NT2/D1 (cell line): ENCODE data around the gene KLHL40.

Experiments used
- DNase-seq: peaks from one replicate; pipeline ENCODE4 v3.0.0-alpha.2; 2011; ENCODE audit warnings: low read depth, low spot score
- H3K27me3 ChIP-seq: 2 replicates; pipeline ENCODE4 v1.6.0; 2011; ENCODE audit warnings: mild to moderate bottlenecking; ENCODE audit not compliant: insufficient read length, insufficient read depth
- H3K36me3 ChIP-seq: 2 replicates; pipeline ENCODE4 v1.6.1; 2011; ENCODE audit warnings: mild to moderate bottlenecking, low read length, mixed read lengths; ENCODE audit not compliant: insufficient read depth, insufficient read length
- H3K4me1 ChIP-seq: 2 replicates; pipeline ENCODE4 v1.5.1; 2011; ENCODE audit not compliant: insufficient read depth, insufficient read length
- H3K4me3 ChIP-seq: 2 replicates; pipeline ENCODE4 v1.5.1; 2011; ENCODE audit warnings: low read depth; ENCODE audit not compliant: insufficient read length
- H3K9ac ChIP-seq: 2 replicates; pipeline ENCODE4 v1.6.0; 2011; ENCODE audit warnings: low read depth; ENCODE audit not compliant: insufficient read length
- H3K9me3 ChIP-seq: 2 replicates; pipeline ENCODE4 v1.5.1; 2011; ENCODE audit warnings: mild to moderate bottlenecking, low read length; ENCODE audit not compliant: insufficient read depth
- SUZ12 ChIP-seq: IDR thresholded peaks from 2 replicates; pipeline ENCODE4 v1.6.1; 2011; ENCODE audit not compliant: insufficient read length, insufficient read depth; ENCODE audit errors: extremely low read depth
- YY1 ChIP-seq: IDR thresholded peaks from 2 replicates; pipeline ENCODE4 v1.6.1; 2011; ENCODE audit not compliant: insufficient read length, insufficient read depth
- ZNF274 ChIP-seq: IDR thresholded peaks from 2 replicates; pipeline ENCODE4 v1.6.1; 2011; ENCODE audit warnings: mild to moderate bottlenecking, low read depth, low read length

The KLHL40 gene

GRCh38 chr3:42728668-42729364 lies 43.5 kb downstream of the KLHL40 start:
- H3K9ac ChIP-seq, result no peak overlapping the region
- no peaks in the 10 kb centered on the region for H3K36me3 ChIP-seq
- H3K27me3 ChIP-seq, result no peaks in the 10 kb centered on the region
- H3K4me1 ChIP-seq, result peaks cover 18% of the 10 kb centered on the region
- H3K9me3 ChIP-seq, result peaks cover 5% of the 10 kb centered on the region; the same call in 1 of the 2 replicates
- DNase-seq, result no peak
- H3K4me3 ChIP-seq, result no peak overlapping the region
- TF ChIP-seq SUZ12 (no peak), ZNF274 (no peak), YY1 (no peak)

DNA sequence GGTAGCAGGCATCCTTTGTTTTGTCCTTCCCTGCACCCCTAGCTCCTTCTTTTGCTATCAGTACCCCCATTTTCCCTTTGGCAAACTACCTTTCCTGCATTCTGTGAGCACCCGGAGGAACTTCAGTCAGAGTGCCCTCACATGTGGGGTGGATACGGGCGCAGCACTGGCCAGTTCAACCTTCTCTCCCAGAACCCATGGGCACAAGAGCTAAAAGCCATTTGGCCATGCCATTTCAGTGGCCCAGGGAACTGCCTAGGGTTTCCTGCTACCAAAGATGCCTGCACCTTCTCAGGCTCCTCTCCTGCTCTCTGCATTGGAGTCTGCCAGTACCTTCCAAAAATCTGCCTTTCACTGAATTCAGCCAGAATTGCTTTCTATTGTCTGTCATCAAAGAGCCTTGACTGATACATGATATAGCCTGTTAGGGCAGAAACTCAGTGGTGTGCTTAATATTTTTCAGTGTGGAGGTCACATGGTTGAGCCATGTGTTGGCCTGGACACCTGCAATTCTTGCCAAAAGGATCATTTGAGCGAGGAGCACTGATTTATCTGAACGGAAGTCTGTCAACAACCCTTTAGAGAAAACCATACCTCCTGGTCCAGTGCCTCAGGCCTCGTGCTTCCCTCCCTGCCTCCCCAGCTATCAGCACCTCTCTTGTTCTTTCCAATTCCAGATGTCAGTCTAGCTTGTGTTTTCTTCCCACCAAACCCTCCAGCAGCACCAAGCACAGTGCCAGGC lies 44.2 kb downstream of the KLHL40 start:
- peaks cover 25% of the 10 kb centered on the region for H3K4me1 ChIP-seq
- H3K4me3 ChIP-seq, result no peak overlapping the region
- no peak overlapping the region for H3K9ac ChIP-seq
- TF ChIP-seq SUZ12, result no peak
- no peak for TF ChIP-seq ZNF274
- TF ChIP-seq YY1, result no peak
- no peak for DNase-seq
- no peaks in the 10 kb centered on the region for H3K36me3 ChIP-seq
- H3K27me3 ChIP-seq, result no peaks in the 10 kb centered on the region
- peaks cover 5% of the 10 kb centered on the region; the same call in 1 of the 2 replicates for H3K9me3 ChIP-seq

DNA sequence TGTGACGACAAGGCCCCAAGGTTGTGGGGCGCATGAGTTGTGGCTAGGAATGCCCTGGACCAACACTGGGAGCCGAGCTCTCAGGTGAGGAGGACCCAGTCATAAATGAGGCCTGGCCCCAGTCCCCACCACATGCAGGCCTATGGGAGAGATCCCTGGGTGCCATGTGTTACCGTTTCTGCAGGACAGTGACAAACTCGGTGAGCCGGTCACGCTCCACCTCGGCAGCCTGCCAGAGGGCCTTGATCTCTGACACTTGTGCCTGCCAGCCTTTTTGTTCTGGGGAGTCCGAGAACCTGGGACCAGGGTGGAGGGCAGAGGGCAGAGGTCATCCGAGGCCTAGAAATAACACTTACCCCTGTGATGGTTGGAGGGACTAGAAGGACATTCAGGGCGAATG lies 45.0 kb downstream of the KLHL40 start:
- TF ChIP-seq YY1 (no peak), ZNF274 (no peak), SUZ12 (no peak)
- no peak for DNase-seq
- H3K9me3 ChIP-seq, result peaks cover 5% of the 10 kb centered on the region; the same call in 1 of the 2 replicates
- no peak overlapping the region for H3K4me3 ChIP-seq
- peaks cover 32% of the 10 kb centered on the region for H3K4me1 ChIP-seq
- no peaks in the 10 kb centered on the region for H3K27me3 ChIP-seq
- no peak overlapping the region for H3K9ac ChIP-seq
- H3K36me3 ChIP-seq, result no peaks in the 10 kb centered on the region

DNA sequence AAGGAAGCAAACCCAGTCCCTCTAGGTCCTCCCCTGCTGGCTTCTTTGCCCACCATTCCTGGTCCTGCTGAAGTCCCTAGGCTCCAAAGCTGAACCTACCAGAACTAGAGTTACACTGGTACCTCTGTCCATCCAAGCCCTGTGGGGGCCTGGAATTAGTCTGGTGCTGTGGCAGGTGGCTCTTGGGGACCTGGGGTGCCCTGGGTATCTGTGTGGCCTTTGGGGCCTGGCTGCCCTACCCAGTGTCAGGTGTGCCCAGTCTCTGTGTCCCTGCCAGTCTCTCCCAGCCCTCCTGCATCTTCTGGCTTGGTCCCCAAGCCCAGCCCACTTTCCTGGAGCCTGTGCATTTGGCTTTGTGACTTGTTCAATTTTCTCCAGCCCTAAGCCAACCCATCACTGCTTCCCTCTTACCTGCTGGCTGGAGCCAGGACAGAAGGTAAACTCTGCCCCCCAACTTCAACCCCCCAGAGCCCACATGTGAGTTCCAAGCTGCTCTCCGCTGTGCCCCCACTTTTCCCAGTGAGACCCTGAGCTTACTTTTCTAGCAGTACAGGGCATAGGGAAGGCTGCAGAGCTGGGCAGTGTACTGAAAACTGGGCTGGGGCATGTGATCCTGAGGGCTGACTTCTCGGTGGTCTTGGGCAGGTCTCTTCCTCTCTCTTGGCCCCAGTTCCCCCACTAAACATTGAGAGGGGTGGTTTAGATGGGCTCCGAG lies 45.5 kb downstream of the KLHL40 start:
- TF ChIP-seq ZNF274, result no peak
- TF ChIP-seq SUZ12, result no peak
- TF ChIP-seq YY1, result no peak
- H3K4me1 ChIP-seq, result peaks cover 38% of the 10 kb centered on the region
- H3K9me3 ChIP-seq, result peaks cover 5% of the 10 kb centered on the region; the same call in 1 of the 2 replicates
- no peaks in the 10 kb centered on the region for H3K27me3 ChIP-seq
- no peak overlapping the region for H3K9ac ChIP-seq
- no peak for DNase-seq
- H3K4me3 ChIP-seq, result no peak overlapping the region
- no peaks in the 10 kb centered on the region for H3K36me3 ChIP-seq

- TF ChIP-seq SUZ12 (no peak), ZNF274 (no peak), YY1 (no peak)
- no peak overlapping the region for H3K9ac ChIP-seq
- peaks cover 5% of the 10 kb centered on the region; the same call in 1 of the 2 replicates for H3K9me3 ChIP-seq
- peaks cover 42% of the 10 kb centered on the region for H3K4me1 ChIP-seq
- H3K27me3 ChIP-seq, result no peaks in the 10 kb centered on the region
- no peaks in the 10 kb centered on the region for H3K36me3 ChIP-seq
- no peak overlapping the region for H3K4me3 ChIP-seq
- DNase-seq, result no peak
Measured at GRCh38 chr3:42731476-42732195, 46.3 kb downstream of the KLHL40 start.

DNA sequence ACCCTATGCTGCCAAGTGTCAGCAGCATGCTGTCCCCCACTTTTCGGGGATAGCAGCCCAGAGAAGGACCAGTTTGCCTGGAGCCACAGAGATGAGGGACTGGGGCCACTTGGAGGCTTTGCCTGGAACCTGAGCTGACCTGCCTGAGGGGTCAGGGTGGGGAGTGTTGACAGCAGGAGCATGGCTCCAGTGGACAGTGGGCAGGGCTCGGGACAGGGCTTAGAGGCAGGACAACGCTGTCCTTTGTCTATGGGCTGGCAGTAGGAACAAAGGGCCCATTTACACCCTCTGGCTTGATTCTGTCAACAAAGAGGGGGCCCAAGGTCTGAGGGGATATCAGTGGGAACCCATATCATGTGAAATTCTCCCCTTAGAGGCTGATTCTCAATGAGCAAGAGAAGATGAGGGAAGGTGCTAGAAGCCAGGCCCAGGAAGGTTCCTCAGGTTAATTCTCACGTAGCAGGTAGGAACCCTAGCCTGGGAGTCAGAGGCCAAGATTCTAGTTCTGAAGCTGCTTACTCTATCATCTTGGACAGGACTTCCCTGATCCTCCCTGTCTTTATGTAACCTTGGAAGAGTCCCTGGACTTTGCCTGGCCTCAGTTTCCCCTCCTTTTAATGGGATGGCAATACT lies 47.0 kb downstream of the KLHL40 start:
- Histone ChIP-seq H3K9me3 (peaks cover 5% of the 10 kb centered on the region; the same call in 1 of the 2 replicates), H3K27me3 (no peaks in the 10 kb centered on the region), H3K36me3 (no peaks in the 10 kb centered on the region), H3K4me1 (peaks cover 42% of the 10 kb centered on the region), H3K9ac (no peak overlapping the region), H3K4me3 (no peak overlapping the region)
- DNase-seq, result no peak
- TF ChIP-seq SUZ12 (no peak), ZNF274 (no peak), YY1 (no peak)
